ENCODE data around the gene NAA80. TPM values are rescaled to one million over a fixed set of nuclear protein-coding genes. Genes with fewer than 3 reads are reported as not detected.

NAA80 gene
- total RNA-seq, 1 experiment from 2014 or later: 25.2 TPM

DNA sequence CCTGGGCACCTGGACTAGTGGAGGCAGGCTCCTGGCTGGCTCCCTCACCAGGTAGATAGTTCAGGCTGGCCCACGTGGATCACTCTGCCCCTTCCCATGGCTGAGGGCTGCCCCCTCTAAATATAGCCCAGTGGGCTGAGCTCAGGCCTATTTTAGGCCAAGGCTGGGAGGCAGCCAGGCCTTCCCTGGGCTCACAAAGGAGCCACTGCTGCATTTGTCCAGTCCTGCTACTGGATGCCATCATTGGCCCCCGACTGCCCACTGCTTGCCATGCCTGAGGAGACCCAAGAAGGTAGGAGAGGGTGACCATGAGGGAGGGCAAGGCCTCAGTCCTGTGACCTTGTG is 20.4 kb downstream of the NAA80 start, which contains the start of gene LSMEM2:
Gene LSMEM2, plus strand, starts transcription at position 208 of the 345 bp plus-strand sequence. Its CDS starts 27 bp downstream, at position 235.
- TF ChIP-seq CTCF (conservative IDR thresholded peaks at IDR 0.05) (no peak), EZH2 (IDR thresholded peaks at IDR 0.05; ENCODE audit: low read depth) (no peak)
- ChIA-PET CTCF (no interaction called here), POLR2A (ENCODE audit: unreplicated experiment) (interaction anchor here (0.6 kb wide), 1 partner anchor 38 kb away, joined by 3 read pairs; no protein-coding TSS in a partner anchor)
- Histone ChIP-seq H2AFZ (no peak within 1 kb of the TSS), H3K9me2 (ENCODE audit: insufficient read depth) (no peaks in the 10 kb centered on the region), H4K20me1 (ENCODE audit: insufficient read depth) (no peaks in the 10 kb centered on the region), H3F3A (ENCODE audit: insufficient read depth, low read depth) (no peaks in the 10 kb centered on the region), H3K27me3 (ENCODE audit: insufficient read depth, low read depth) (no peaks in the 10 kb centered on the region), H3K9me3 (ENCODE audit: insufficient read depth, low read depth) (no peaks in the 10 kb centered on the region), H3K4me3 (no peak within 1 kb of the TSS), H3K36me3 (ENCODE audit: low read depth) (no peaks in the 10 kb centered on the region), H3K4me2 (no peak within 1 kb of the TSS), H3K79me2 (ENCODE audit: low read depth) (no peaks in the 10 kb centered on the region), H3K27ac (no peak within 1 kb of the TSS), H3K4me1 (replicated peaks; ENCODE audit: insufficient read depth) (no peaks in the 10 kb centered on the region)
- DNase-seq: no peak
- intact Hi-C loops (cut with micrococcal nuclease; ENCODE audit: unreplicated experiment): no loop called here
- BruUV-seq (replicated peaks): no TSS peak

- DNase-seq: no peak
- intact Hi-C loops (cut with micrococcal nuclease; ENCODE audit: unreplicated experiment): no loop called here
- Histone ChIP-seq H3F3A (ENCODE audit: insufficient read depth, low read depth) (no peaks in the 10 kb centered on the region), H3K4me1 (replicated peaks; ENCODE audit: insufficient read depth) (no peaks in the 10 kb centered on the region), H3K4me2 (no peak overlapping the region), H3K9me2 (ENCODE audit: insufficient read depth) (no peaks in the 10 kb centered on the region), H3K79me2 (ENCODE audit: low read depth) (no peaks in the 10 kb centered on the region), H2AFZ (no peak overlapping the region), H3K27ac (no peak overlapping the region), H3K4me3 (no peak overlapping the region), H3K36me3 (ENCODE audit: low read depth) (no peaks in the 10 kb centered on the region), H3K27me3 (ENCODE audit: insufficient read depth, low read depth) (no peaks in the 10 kb centered on the region), H3K9me3 (ENCODE audit: insufficient read depth, low read depth) (no peaks in the 10 kb centered on the region), H4K20me1 (ENCODE audit: insufficient read depth) (no peaks in the 10 kb centered on the region)
- BruUV-seq (replicated peaks): no TSS peak
- ChIA-PET POLR2A (ENCODE audit: unreplicated experiment) (no interaction called here), CTCF (interaction anchor here (0.6 kb wide), 1 partner anchor 21 kb away, joined by 4 read pairs; no protein-coding TSS in a partner anchor)
- TF ChIP-seq CTCF (conservative IDR thresholded peaks at IDR 0.05) (no peak), EZH2 (IDR thresholded peaks at IDR 0.05; ENCODE audit: low read depth) (no peak)
Measured at GRCh38 chr3:50278123-50278879, 20.9 kb downstream of the NAA80 start.

GRCh38 chr3:50276762-50277101 is 22.5 kb downstream of the NAA80 start:
- POLR2A ChIA-PET (ENCODE audit: unreplicated experiment): interaction anchor here (0.8 kb wide), 1 partner anchor 48 kb away, joined by 5 read pairs; no protein-coding TSS in a partner anchor
- no peak overlapping the region for H3K27ac ChIP-seq
- no peak overlapping the region for H3K4me3 ChIP-seq
- H3K9me2 ChIP-seq (ENCODE audit: insufficient read depth): no peaks in the 10 kb centered on the region
- BruUV-seq (replicated peaks): no TSS peak
- no peaks in the 10 kb centered on the region for H3K79me2 ChIP-seq (ENCODE audit: low read depth)
- peaks cover 11% of the 10 kb centered on the region for H3K4me1 ChIP-seq (replicated peaks; ENCODE audit: insufficient read depth)
- TF ChIP-seq CTCF (conservative IDR thresholded peaks at IDR 0.05): no peak
- no peak for TF ChIP-seq EZH2 (IDR thresholded peaks at IDR 0.05; ENCODE audit: low read depth)
- intact Hi-C loops (cut with micrococcal nuclease; ENCODE audit: unreplicated experiment): no loop called here
- H3K4me2 ChIP-seq: no peak overlapping the region
- CTCF ChIA-PET: interaction anchor here (0.5 kb wide), 1 partner anchor 88 kb away, joined by 3 read pairs; no protein-coding TSS in a partner anchor
- H3F3A ChIP-seq (ENCODE audit: insufficient read depth, low read depth): peaks cover 6% of the 10 kb centered on the region; the same call in 1 of the 2 replicates
- no peaks in the 10 kb centered on the region for H4K20me1 ChIP-seq (ENCODE audit: insufficient read depth)
- no peak for DNase-seq
- no peak overlapping the region for H2AFZ ChIP-seq
- no peaks in the 10 kb centered on the region for H3K36me3 ChIP-seq (ENCODE audit: low read depth)
- no peaks in the 10 kb centered on the region for H3K27me3 ChIP-seq (ENCODE audit: insufficient read depth, low read depth)
- no peaks in the 10 kb centered on the region for H3K9me3 ChIP-seq (ENCODE audit: insufficient read depth, low read depth)

Measured in PC-9 (cell line).